Measurements from ENCODE around the gene PKD1L1. TPM values are rescaled to one million over a fixed set of nuclear protein-coding genes. Genes with fewer than 3 reads are reported as not detected.

PKD1L1 gene
- polyA plus RNA-seq, 2 of the 4 experiments (the other 2 are of a cell fraction) = 0.21 TPM

GRCh38 chr7:47941136-47941844 is 7.0 kb downstream of the PKD1L1 start:
- ATAC-seq (no peak), FAIRE-seq (no peak), DNase-seq (ENCODE audit: low read depth in 1 of 2, low spot score in 1 of 2) (no peak)
- WGBS (ENCODE audit: missing lambda C conversion rate) = 72% methylated on average over 8 of the region's 9 CpGs
- Histone ChIP-seq H3K4me1 (peaks cover 13% of the 10 kb centered on the region), H3K27ac (peak overlapping the region in 1 of 2 experiments; percentile 62; a peak in 3 of 6 replicates), H3K9me3 (no peaks in the 10 kb centered on the region), H3K4me3 (no peak overlapping the region), H3K4me2 (0 out of 3 replicates have a peak overlapping the region, but pooled peaks have one; percentile 2)
- POLR2A ChIA-PET = no interaction called here
- no peak for TF ChIP-seq EP300 (IDR thresholded peaks at IDR 0.05)
- no peak for TF ChIP-seq ZC3H11A (IDR thresholded peaks at IDR 0.05)
- no peak for TF ChIP-seq CHD4 (IDR thresholded peaks at IDR 0.05; ENCODE audit: borderline replicate concordance)
- TF ChIP-seq RARB (CRISPR knock-in tag; IDR thresholded peaks at IDR 0.05) = no peak
- TF ChIP-seq EHMT2 (IDR thresholded peaks at IDR 0.05; ENCODE audit: low read depth) = no peak
- no peak for TF ChIP-seq HES2 (IDR thresholded peaks at IDR 0.05)
- no peak for TF ChIP-seq HMGXB4 (CRISPR knock-in tag; IDR thresholded peaks at IDR 0.05; ENCODE audit: borderline replicate concordance)
- TF ChIP-seq FOSL2 (IDR thresholded peaks at IDR 0.05) = no peak
- peak; percentile 64; the same call in 1 of the 2 replicates for TF ChIP-seq FOSL2 (CRISPR knock-in tag; IDR thresholded peaks at IDR 0.05)
- CTCF ChIA-PET = interaction anchor here (0.7 to 5.4 kb wide), 8 partner anchors 10 to 675 kb away, joined by 3 to 36 read pairs (median 10); no protein-coding TSS in a partner anchor

- ChIA-PET CTCF (interaction anchor here (0.6 to 5.4 kb wide), 9 partner anchors 9 to 996 kb away, joined by 3 to 36 read pairs (median 9); no protein-coding TSS in a partner anchor), POLR2A (no interaction called here)
- TF ChIP-seq HOXB5 (CRISPR knock-in tag; IDR thresholded peaks at IDR 0.05) = no peak
- no peak for TF ChIP-seq CTCF (IDR thresholded peaks at IDR 0.05)
- no peak for TF ChIP-seq MYC (IDR thresholded peaks at IDR 0.05; ENCODE audit: borderline replicate concordance, low read length)
- no peak for TF ChIP-seq ZFP36 (IDR thresholded peaks at IDR 0.05; ENCODE audit: borderline replicate concordance, partially characterized antibody)
- TF ChIP-seq EHMT2 (IDR thresholded peaks at IDR 0.05; ENCODE audit: low read depth) = no peak
- no peak for TF ChIP-seq HMGXB4 (CRISPR knock-in tag; IDR thresholded peaks at IDR 0.05; ENCODE audit: borderline replicate concordance)
- no peak for TF ChIP-seq CBX8 (IDR thresholded peaks at IDR 0.05)
- TF ChIP-seq KDM5A (IDR thresholded peaks at IDR 0.05) = no peak
- no peak for TF ChIP-seq HES2 (IDR thresholded peaks at IDR 0.05)
- no peak for TF ChIP-seq FOXS1 (CRISPR knock-in tag; IDR thresholded peaks at IDR 0.05)
- TF ChIP-seq NFE2L2 (conservative IDR thresholded peaks at IDR 0.05; ENCODE audit: low read length) = no peak
- TF ChIP-seq TP53 (CRISPR knock-in tag; IDR thresholded peaks at IDR 0.05) = no peak
- no peak for TF ChIP-seq MAFK (IDR thresholded peaks at IDR 0.05; ENCODE audit: partially characterized antibody)
- TF ChIP-seq POLR2A (IDR thresholded peaks at IDR 0.05; ENCODE audit: low read length) = no peak
- TF ChIP-seq MAZ (IDR thresholded peaks at IDR 0.05; ENCODE audit: borderline replicate concordance, low read depth, low read length) = no peak
- TF ChIP-seq BCL3 (IDR thresholded peaks at IDR 0.05) = no peak
- TF ChIP-seq HOXB13 (CRISPR knock-in tag; IDR thresholded peaks at IDR 0.05; ENCODE audit: low read depth) = no peak
- WGBS (ENCODE audit: missing lambda C conversion rate) = 89% methylated on average over 14 of the region's 14 CpGs
- peak overlapping the region in 1 of 2 experiments; percentile 62; a peak in 3 of 6 replicates for H3K27ac ChIP-seq
- peaks cover 13% of the 10 kb centered on the region for H3K4me1 ChIP-seq
- H3K4me3 ChIP-seq = no peak overlapping the region
- H3K9me3 ChIP-seq = no peaks in the 10 kb centered on the region
- FAIRE-seq (no peak), ATAC-seq (no peak), DNase-seq (ENCODE audit: low read depth in 1 of 2, low spot score in 1 of 2) (no peak)
- no peak overlapping the region for H3K4me2 ChIP-seq
These were observed 7.9 kb downstream of the PKD1L1 start for GRCh38 chr7:47940088-47941013.
